K562 (cell line): ENCODE measurements around the gene HTT-AS. TPM values are rescaled to one million over a fixed set of nuclear protein-coding genes. Genes with fewer than 3 reads are reported as not detected.
A peak's percentile ranks its signal among the peaks of the same experiment; 100 is the strongest.

Source experiments
- BRCA1 ChIP-seq, 2 experiments: fragments of 450-650 bp in 1 of 2; sonication (generic) in 1 of 2; formaldehyde crosslinking in 1 of 2; IDR thresholded peaks; 2 replicates each; pipeline versions ENCODE4 v1.5.0 to v1.6.1; 2017 to 2020; ENCODE audit warnings: mild to moderate bottlenecking in 1 of 2, missing genetic modification reagents in 1 of 2
- CC2D1A ChIP-seq: fragments of 450-650 bp; IDR thresholded peaks from 2 replicates; pipeline ENCODE4 v1.6.1; 2017; ENCODE audit warnings: mild to moderate bottlenecking
- CCAR2 ChIP-seq: fragments of 200-400 bp; formaldehyde crosslinking; IDR thresholded peaks from 2 replicates; pipeline ENCODE4 v1.6.1; 2017; ENCODE audit warnings: mild to moderate bottlenecking, low read depth, low read length
- CHD2 ChIP-seq: IDR thresholded peaks from 2 replicates; pipeline ENCODE4 v1.6.1; 2011; ENCODE audit warnings: low read depth, low read length
- CHD4 ChIP-seq: fragments of 200-600 bp; sonication (generic); IDR thresholded peaks from 3 replicates; pipeline ENCODE4 v1.6.1; 2012; ENCODE audit warnings: low read depth, mild to moderate bottlenecking, mixed read lengths, low read length, inconsistent platforms; ENCODE audit not compliant: insufficient read depth, insufficient replicate concordance, poor library complexity, severe bottlenecking
- ESRRB ChIP-seq: fragments of 250-450 bp; sonication (Bioruptor Pico); IDR thresholded peaks from 2 replicates; pipeline ENCODE4 v1.5.0; 2020; ENCODE audit warnings: mild to moderate bottlenecking, moderate library complexity, borderline replicate concordance
- FOXA1 ChIP-seq: fragments of 450-650 bp; IDR thresholded peaks from 2 replicates; pipeline ENCODE4 v1.6.1; 2016; ENCODE audit warnings: mild to moderate bottlenecking, borderline replicate concordance
- GABPA ChIP-seq: fragments of 200-800 bp; sonication (Bioruptor generic); conservative IDR thresholded peaks from 2 replicates; pipeline ENCODE4 v1.6.1; 2016; ENCODE audit warnings: low read depth, missing genetic modification characterization, missing compliant biosample characterization
- HMGXB4 ChIP-seq: sonication (generic); formaldehyde crosslinking; IDR thresholded peaks from 2 replicates; pipeline ENCODE4 v1.8.1; 2023; ENCODE audit warnings: mild to moderate bottlenecking, missing genetic modification reagents
- IRF2 ChIP-seq: sonication (generic); formaldehyde crosslinking; IDR thresholded peaks from 2 replicates; pipeline ENCODE4 v1.8.1; 2022; ENCODE audit warnings: mild to moderate bottlenecking, missing genetic modification reagents
- MCM7 ChIP-seq, 2 experiments: fragments of 450-650 bp; IDR thresholded peaks; 2 replicates each; pipeline ENCODE4 v1.6.1; 2016 to 2018
- NCOR1 ChIP-seq: fragments of 450-650 bp; IDR thresholded peaks from 2 replicates; pipeline ENCODE4 v1.6.1; 2016; ENCODE audit warnings: mild to moderate bottlenecking, moderate library complexity
- NFATC3 ChIP-seq: fragments of 450-650 bp; IDR thresholded peaks from 2 replicates; pipeline ENCODE4 v1.6.1; 2017; ENCODE audit warnings: mild to moderate bottlenecking
- PHF20 ChIP-seq: fragments of 450-650 bp; IDR thresholded peaks from 2 replicates; pipeline ENCODE4 v1.6.1; 2018; ENCODE audit not compliant: partially characterized antibody
- POU5F1 ChIP-seq: fragments of 150-350 bp; IDR thresholded peaks from 2 replicates; pipeline ENCODE4 v1.6.1; 2014; ENCODE audit warnings: borderline replicate concordance, low read length, low read depth, mild to moderate bottlenecking; ENCODE audit not compliant: partially characterized antibody
- RFX7 ChIP-seq: fragments of 250-450 bp; sonication (Bioruptor Pico); IDR thresholded peaks from 2 replicates; pipeline ENCODE4 v1.5.1; 2021; ENCODE audit warnings: mild to moderate bottlenecking
- SMC3 ChIP-seq: conservative IDR thresholded peaks from 2 replicates; pipeline ENCODE4 v1.6.1; 2011; ENCODE audit warnings: low read depth, low read length, improper control_type of control experiment; ENCODE audit not compliant: insufficient read depth
- SRF ChIP-seq, 2 experiments: fragments of 250-450, 450-650 bp in 1 of 2; sonication (Bioruptor Pico) in 1 of 2; sonication (generic) in 1 of 2; formaldehyde crosslinking; IDR thresholded peaks; 2 replicates each; pipeline versions ENCODE4 v1.5.0 to v1.5.1; 2020 to 2022; ENCODE audit warnings: mild to moderate bottlenecking in 1 of 2, missing genetic modification reagents in 1 of 2
- TAF15 ChIP-seq: fragments of 200-400 bp; formaldehyde crosslinking; IDR thresholded peaks from 2 replicates; pipeline ENCODE4 v1.6.1; 2017; ENCODE audit warnings: mild to moderate bottlenecking, low read depth, low read length, moderate library complexity
- TGIF2 ChIP-seq: sonication (generic); formaldehyde crosslinking; IDR thresholded peaks from 2 replicates; pipeline ENCODE4 v1.8.1; 2022; ENCODE audit warnings: mild to moderate bottlenecking, missing genetic modification reagents, moderate library complexity
- ZBTB1 ChIP-seq: sonication (generic); formaldehyde crosslinking; IDR thresholded peaks from 2 replicates; pipeline ENCODE4 v1.8.1; 2023; ENCODE audit warnings: missing genetic modification reagents, low read depth, mild to moderate bottlenecking, borderline replicate concordance
- ZBTB5 ChIP-seq: fragments of 450-650 bp; IDR thresholded peaks from 2 replicates; pipeline ENCODE4 v1.6.1; 2017; ENCODE audit warnings: antibody characterized with exemption
- ZNF511 ChIP-seq: sonication (generic); formaldehyde crosslinking; IDR thresholded peaks from 2 replicates; pipeline ENCODE4 v1.8.0; 2022; ENCODE audit warnings: mild to moderate bottlenecking, missing genetic modification reagents
- ZNF586 ChIP-seq: fragments of 450-650 bp; formaldehyde crosslinking; conservative IDR thresholded peaks from 2 replicates; pipeline ENCODE4 v1.4.0; 2020; ENCODE audit warnings: mild to moderate bottlenecking, moderate library complexity
- polyA plus RNA-seq, 8 experiments: library from polyadenylated mRNA; depleted of rRNA in 4 of 8; stranded (reverse) in 5 of 8; unstranded in 3 of 8; fragments of >200 nt; fragmentation: Nextera tagmentation in 2 of 8; fragmentation: Illumina TruSeq in 1 of 8; extraction: Ambion mirVana in 2 of 8; extraction: Trizol in 1 of 8; gene quantifications; 2 replicates each; pipeline versions ENCODE4 v1.2.1 to v1.2.3, GENCODE V29; 2011 to 2014; ENCODE audit warnings: inconsistent platforms in 1 of 8, missing spikeins in 1 of 8
- total RNA-seq, 7 experiments: library from RNA; depleted of rRNA in 6 of 7; stranded (reverse); fragments of >200 nt in 6 of 7; fragmentation: Illumina TruSeq in 2 of 7; extraction: Trizol in 2 of 7; gene quantifications; 2 replicates each; pipeline versions ENCODE4 v1.2.1 to v1.2.3, GENCODE V29; 2011 to 2021; ENCODE audit warnings: low replicate concordance in 1 of 7

HTT-AS gene
- total and polyA plus RNA-seq, 9 of the 15 experiments (the other 6 are each of a cell fraction or from before 2014, with no cell fraction given) = not detected

DNA sequence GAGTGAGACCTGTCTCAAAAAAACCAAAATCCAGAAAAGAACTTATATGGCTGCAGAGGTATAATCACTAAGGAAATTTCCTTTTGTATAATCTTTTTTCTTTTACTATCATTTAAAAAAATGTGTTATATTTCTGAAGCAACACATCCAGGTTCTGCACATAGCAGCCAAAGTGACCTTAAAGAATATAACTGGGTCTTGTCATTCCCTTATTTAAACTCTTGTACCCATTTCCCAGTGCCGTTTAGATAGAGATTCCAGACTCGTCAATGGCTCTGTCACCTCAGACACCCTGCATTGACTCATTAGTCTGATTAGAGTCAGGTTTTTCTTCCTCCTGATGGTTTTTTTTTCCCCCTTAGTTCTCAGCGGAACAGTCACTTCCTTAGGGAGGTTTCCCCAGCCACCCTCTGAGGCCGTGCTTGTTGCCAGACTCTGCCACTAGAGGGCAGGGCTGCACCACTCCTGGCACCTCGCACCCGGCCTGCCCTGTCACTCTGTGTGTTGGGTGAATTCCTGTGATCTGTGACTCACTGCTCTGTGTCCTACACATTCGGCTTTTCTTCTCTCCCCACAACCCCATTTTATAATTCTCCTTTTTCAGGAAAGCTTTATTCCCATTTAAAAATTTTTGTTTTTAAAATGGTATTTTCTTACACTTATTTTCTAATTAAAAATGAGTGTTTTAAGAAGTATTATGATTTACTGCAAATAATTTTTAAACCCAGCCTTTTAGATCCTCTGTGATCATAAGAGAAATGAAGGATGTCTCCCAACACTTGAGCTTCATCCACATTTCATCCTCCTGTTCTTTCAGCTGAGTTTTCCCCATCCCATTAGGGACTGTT lies 32.2 kb upstream of the HTT-AS start (continued):
- TF ChIP-seq HMGXB4 = no peak
- no peak for TF ChIP-seq RFX7
- TF ChIP-seq TAF15 = no peak
- peak; percentile 53; the same call in 1 of the 2 replicates for TF ChIP-seq CC2D1A
- TF ChIP-seq CCAR2 = no peak
- no peak for TF ChIP-seq ZBTB5
- TF ChIP-seq ZBTB1 = no peak
- TF ChIP-seq PHF20 = no peak
- no peak for TF ChIP-seq ESRRB (CRISPR knock-in tag)
- TF ChIP-seq POU5F1 = no peak
- TF ChIP-seq GABPA (tag) = 0 out of 2 replicates have a peak, but pooled peaks have one; percentile 12
- TF ChIP-seq CHD4 = no peak
- no peak for TF ChIP-seq ZNF511 (CRISPR knock-in tag)
- TF ChIP-seq TGIF2 = no peak
- peak in 1 of 2 experiments; percentile 84; a peak in 1 of 4 replicates for TF ChIP-seq SRF (CRISPR knock-in tag; IDR thresholded peaks at IDR 0.05)
- TF ChIP-seq FOXA1 = no peak
- TF ChIP-seq BRCA1 (IDR thresholded peaks at IDR 0.05) = no peak
- TF ChIP-seq BRCA1 (CRISPR knock-in tag; IDR thresholded peaks at IDR 0.05) = no peak
- no peak for TF ChIP-seq IRF2 (CRISPR knock-in tag)
- no peak for TF ChIP-seq MCM7 (IDR thresholded peaks at IDR 0.05)
- no peak for TF ChIP-seq NCOR1
- TF ChIP-seq ZNF586 (CRISPR knock-in tag) = no peak
- TF ChIP-seq CHD2 = no peak
- TF ChIP-seq NFATC3 = no peak
- TF ChIP-seq SMC3 = peak; percentile 87
